NB4 (cell line): ENCODE measurements around the gene NIPAL1.

ENCODE experiments used
- MYC ChIP-seq: IDR thresholded peaks from 2 replicates; pipeline ENCODE4 v1.6.1; 2011; ENCODE audit warnings: low read depth, low read length
- POLR2A ChIP-seq: IDR thresholded peaks from 2 replicates; pipeline ENCODE4 v1.6.1; 2011; ENCODE audit warnings: mild to moderate bottlenecking; ENCODE audit not compliant: insufficient read length; ENCODE audit errors: extremely low read depth
- TF ChIP-seq, protein P1 (sequence below): IDR thresholded peaks from one replicate; pipeline ENCODE4 v1.5.1; 2012; ENCODE audit warnings: low read depth, low read length
- TF ChIP-seq, protein P2 (sequence below): IDR thresholded peaks from 2 replicates; pipeline ENCODE4 v1.6.1; 2011; ENCODE audit warnings: low read depth, low read length

DNA sequence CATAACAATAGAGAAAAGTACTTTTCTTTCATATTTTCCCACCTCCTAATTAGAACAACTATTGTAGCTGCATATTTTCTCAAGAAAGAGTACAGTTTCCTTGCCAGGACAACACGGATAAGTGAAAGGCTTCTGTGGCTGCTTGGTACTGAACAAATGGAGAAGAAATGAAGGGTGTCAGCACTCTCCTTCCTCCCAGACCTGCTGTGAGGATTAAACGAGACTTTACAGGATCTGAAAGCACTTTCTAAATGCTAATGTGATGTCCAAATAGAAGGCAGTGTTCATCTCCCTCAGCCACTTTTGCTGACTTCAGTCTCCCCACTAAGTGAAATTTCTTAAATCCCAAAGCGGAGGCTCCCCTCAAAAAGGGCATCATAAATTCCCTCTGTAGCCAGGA lies 13.9 kb downstream of the NIPAL1 start:
- TF ChIP-seq, protein P1, sequence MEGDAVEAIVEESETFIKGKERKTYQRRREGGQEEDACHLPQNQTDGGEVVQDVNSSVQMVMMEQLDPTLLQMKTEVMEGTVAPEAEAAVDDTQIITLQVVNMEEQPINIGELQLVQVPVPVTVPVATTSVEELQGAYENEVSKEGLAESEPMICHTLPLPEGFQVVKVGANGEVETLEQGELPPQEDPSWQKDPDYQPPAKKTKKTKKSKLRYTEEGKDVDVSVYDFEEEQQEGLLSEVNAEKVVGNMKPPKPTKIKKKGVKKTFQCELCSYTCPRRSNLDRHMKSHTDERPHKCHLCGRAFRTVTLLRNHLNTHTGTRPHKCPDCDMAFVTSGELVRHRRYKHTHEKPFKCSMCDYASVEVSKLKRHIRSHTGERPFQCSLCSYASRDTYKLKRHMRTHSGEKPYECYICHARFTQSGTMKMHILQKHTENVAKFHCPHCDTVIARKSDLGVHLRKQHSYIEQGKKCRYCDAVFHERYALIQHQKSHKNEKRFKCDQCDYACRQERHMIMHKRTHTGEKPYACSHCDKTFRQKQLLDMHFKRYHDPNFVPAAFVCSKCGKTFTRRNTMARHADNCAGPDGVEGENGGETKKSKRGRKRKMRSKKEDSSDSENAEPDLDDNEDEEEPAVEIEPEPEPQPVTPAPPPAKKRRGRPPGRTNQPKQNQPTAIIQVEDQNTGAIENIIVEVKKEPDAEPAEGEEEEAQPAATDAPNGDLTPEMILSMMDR = no peak
- TF ChIP-seq POLR2A (no peak), MYC (no peak)
- TF ChIP-seq, protein P2, sequence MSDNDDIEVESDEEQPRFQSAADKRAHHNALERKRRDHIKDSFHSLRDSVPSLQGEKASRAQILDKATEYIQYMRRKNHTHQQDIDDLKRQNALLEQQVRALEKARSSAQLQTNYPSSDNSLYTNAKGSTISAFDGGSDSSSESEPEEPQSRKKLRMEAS = no peak
